ENCODE data around the gene TMEM91.

- no peak for TF ChIP-seq CTCF (IDR thresholded peaks at IDR 0.05)
- no peak for TF ChIP-seq POLR2A (IDR thresholded peaks at IDR 0.05)
These were observed 25.1 kb downstream of the TMEM91 start for GRCh38 chr19:41401483-41401882.

Data from ovary (tissue), 3 donors.